SK-N-SH (cell line): ENCODE data around the gene PTK7. TPM values are rescaled to one million over a fixed set of nuclear protein-coding genes. Genes with fewer than 3 reads are reported as not detected.

Experiments used
- CTCF ChIA-PET: fragments of 300-600, 350-600 bp; formaldehyde crosslinking; extraction: SDS; loops from one replicate; lab custom pipeline; 2021; lab: Yijun Ruan, JAX
- POLR2A ChIA-PET: fragments of 350-600 bp; sonication (Branson Sonifier 250); formaldehyde crosslinking; extraction: SDS; loops from one replicate; lab custom pipeline; 2020; ENCODE audit warnings: antibody characterized with exemption, inconsistent platforms; lab: Yijun Ruan, JAX
- DNase-seq: peaks from one replicate; pipeline ENCODE4 v3.0.0; 2012
- H2AFZ ChIP-seq: fragments of 200-600 bp; sonication (generic); 2 replicates; pipeline ENCODE4 v1.8.1; 2016; ENCODE audit warnings: antibody characterized with exemption, mild to moderate bottlenecking, low read depth
- H3F3A ChIP-seq: fragments of 200-600 bp; sonication (generic); replicated peaks from 2 replicates; pipeline ENCODE3; 2016; ENCODE audit warnings: antibody characterized with exemption, mild to moderate bottlenecking; ENCODE audit not compliant: insufficient read depth
- H3K27ac ChIP-seq, 2 experiments: fragments of 200-500 bp in 1 of 2; fragments of 200-600 bp in 1 of 2; sonication (Bioruptor generic) in 1 of 2; sonication (generic), shearing (Covaris generic) in 1 of 2; 2 replicates each; pipeline versions ENCODE4 v1.5.1 to v1.6.1; 2014 to 2016; ENCODE audit warnings: low read depth in 2 of 2, inconsistent platforms in 1 of 2, low read length in 1 of 2, mild to moderate bottlenecking in 1 of 2, mixed read lengths in 1 of 2
- H3K27me3 ChIP-seq: fragments of 200-600 bp; sonication (generic), shearing (Covaris generic); 2 replicates; pipeline ENCODE4 v1.6.1; 2016; ENCODE audit warnings: mixed run types; ENCODE audit not compliant: insufficient read depth
- H3K36me3 ChIP-seq, 2 experiments: fragments of 200-500 bp in 1 of 2; fragments of 200-600 bp in 1 of 2; sonication (Bioruptor generic) in 1 of 2; sonication (generic) in 1 of 2; replicated peaks in 1 of 2; 2 replicates each; pipeline versions ENCODE3 to v1.5.1; 2014 to 2016; ENCODE audit warnings: low read length in 1 of 2, mild to moderate bottlenecking in 1 of 2; ENCODE audit not compliant: insufficient read depth in 2 of 2, control insufficient read depth in 1 of 2
- H3K4me1 ChIP-seq, 2 experiments: fragments of 200-500 bp in 1 of 2; fragments of 200-600 bp in 1 of 2; sonication (Bioruptor generic) in 1 of 2; sonication (generic), shearing (Covaris generic) in 1 of 2; 2 replicates each; pipeline versions ENCODE4 v1.5.1 to v1.6.1; 2014 to 2016; ENCODE audit warnings: low read depth in 1 of 2, low read length in 1 of 2, mixed run types in 1 of 2; ENCODE audit not compliant: insufficient read depth in 2 of 2, control insufficient read depth in 1 of 2
- H3K4me2 ChIP-seq: fragments of 200-600 bp; sonication (generic), shearing (Covaris generic); 2 replicates; pipeline ENCODE4 v1.6.1; 2017; ENCODE audit warnings: mixed run types
- H3K4me3 ChIP-seq, 2 experiments: fragments of 200-500 bp in 1 of 2; fragments of 200-600 bp in 1 of 2; sonication (Bioruptor generic) in 1 of 2; sonication (generic), shearing (Covaris generic) in 1 of 2; 2 replicates each; pipeline versions ENCODE4 v1.5.1 to v1.8.1; 2014 to 2016; ENCODE audit warnings: low read depth in 2 of 2, inconsistent platforms in 1 of 2, low read length in 1 of 2, mild to moderate bottlenecking in 1 of 2, mixed read lengths in 1 of 2, moderate library complexity in 1 of 2
- H3K79me2 ChIP-seq: fragments of 200-600 bp; sonication (generic); 2 replicates; pipeline ENCODE4 v1.8.1; 2017; ENCODE audit warnings: mild to moderate bottlenecking; ENCODE audit not compliant: insufficient read depth
- H3K9ac ChIP-seq: fragments of 200-600 bp; sonication (generic); 2 replicates; pipeline ENCODE4 v1.6.1; 2017; ENCODE audit warnings: mixed run types
- H3K9me2 ChIP-seq: fragments of 200-600 bp; sonication (generic); 2 replicates; pipeline ENCODE4 v1.6.1; 2017; ENCODE audit warnings: mixed run types
- H3K9me3 ChIP-seq: fragments of 200-600 bp; sonication (generic); 2 replicates; pipeline ENCODE4 v1.6.1; 2017; ENCODE audit warnings: mixed run types, mild to moderate bottlenecking, moderate library complexity
- H4K20me1 ChIP-seq: fragments of 200-600 bp; sonication (generic); 2 replicates; pipeline ENCODE4 v1.6.1; 2017; ENCODE audit warnings: mild to moderate bottlenecking, mixed run types; ENCODE audit not compliant: insufficient read depth
- CHD2 ChIP-seq: fragments of 150-350 bp; IDR thresholded peaks from 2 replicates; pipeline ENCODE4 v1.6.1; 2018; ENCODE audit warnings: low read length; ENCODE audit not compliant: partially characterized antibody
- CTCF ChIP-seq: fragments of 200-600 bp; sonication (generic); IDR thresholded peaks from 2 replicates; pipeline ENCODE4 v1.6.1; 2017; ENCODE audit warnings: antibody characterized with exemption, mild to moderate bottlenecking, moderate library complexity
- ELF1 ChIP-seq: IDR thresholded peaks from 2 replicates; pipeline ENCODE4 v1.4.0; 2012
- EZH2phosphoT487 ChIP-seq: fragments of 200-600 bp; sonication (generic); IDR thresholded peaks from 2 replicates; pipeline ENCODE4 v1.6.1; 2017; ENCODE audit warnings: low read depth, mixed run types, mild to moderate bottlenecking, antibody characterized with exemption, moderate library complexity, borderline replicate concordance
- FOSL2 ChIP-seq: IDR thresholded peaks from 2 replicates; pipeline ENCODE4 v1.4.0; 2012; ENCODE audit warnings: low read depth, mild to moderate bottlenecking, moderate library complexity, borderline replicate concordance
- FOXJ3 ChIP-seq: sonication (generic); formaldehyde crosslinking; IDR thresholded peaks from 2 replicates; pipeline ENCODE4 v1.5.1; 2020; ENCODE audit warnings: mild to moderate bottlenecking, missing genetic modification reagents
- FOXM1 ChIP-seq: IDR thresholded peaks from 2 replicates; pipeline ENCODE4 v1.4.0; 2012; ENCODE audit warnings: low read depth, mild to moderate bottlenecking
- GATA2 ChIP-seq: sonication (generic); formaldehyde crosslinking; IDR thresholded peaks from 2 replicates; pipeline ENCODE4 v1.5.0; 2020; ENCODE audit warnings: mild to moderate bottlenecking, missing genetic modification reagents
- MAX ChIP-seq: IDR thresholded peaks from 2 replicates; pipeline ENCODE4 v1.4.0; 2012; ENCODE audit warnings: low read depth
- MEF2A ChIP-seq: IDR thresholded peaks from 2 replicates; pipeline ENCODE4 v1.4.0; 2012; ENCODE audit warnings: low read depth, borderline replicate concordance
- MXI1 ChIP-seq: IDR thresholded peaks from 2 replicates; pipeline ENCODE4 v1.6.1; 2012; ENCODE audit warnings: mild to moderate bottlenecking, low read depth, low read length, improper control_type of control experiment
- NRF1 ChIP-seq: IDR thresholded peaks from 2 replicates; pipeline ENCODE4 v1.6.1; 2012; ENCODE audit warnings: low read depth, mild to moderate bottlenecking, low read length
- POLR2AphosphoS5 ChIP-seq: IDR thresholded peaks from 2 replicates; pipeline ENCODE4 v1.6.1; 2012; ENCODE audit warnings: low read depth, low read length
- RCOR1 ChIP-seq: fragments of 150-350 bp; IDR thresholded peaks from 2 replicates; pipeline ENCODE4 v1.6.1; 2017; ENCODE audit warnings: antibody characterized with exemption, low read length
- RXRA ChIP-seq: IDR thresholded peaks from 2 replicates; pipeline ENCODE4 v1.4.0; 2012; ENCODE audit warnings: low read depth, mild to moderate bottlenecking, borderline replicate concordance
- SIN3A ChIP-seq: IDR thresholded peaks from 2 replicates; pipeline ENCODE4 v1.6.1; 2012; ENCODE audit warnings: low read depth, mild to moderate bottlenecking, low read length, moderate library complexity, borderline replicate concordance
- TCF12 ChIP-seq: IDR thresholded peaks from 2 replicates; pipeline ENCODE4 v1.4.0; 2012
- USF1 ChIP-seq: IDR thresholded peaks from 2 replicates; pipeline ENCODE4 v1.4.0; 2012; ENCODE audit warnings: low read depth, borderline replicate concordance
- USF2 ChIP-seq: fragments of 150-350 bp; IDR thresholded peaks from 2 replicates; pipeline ENCODE4 v1.6.1; 2017; ENCODE audit warnings: antibody characterized with exemption, low read length, low read depth, borderline replicate concordance
- ZBTB33 ChIP-seq: IDR thresholded peaks from 2 replicates; pipeline ENCODE4 v1.4.0; 2012; ENCODE audit warnings: low read depth, borderline replicate concordance
- WGBS: methylation state at CpG from one replicate; pipeline ENCODE4 v1.1.6; 2017; ENCODE audit warnings: low lambda C conversion rate; 5-methylcytosine and 5-hydroxymethylcytosine counted together
- polyA plus RNA-seq, 3 experiments: library from polyadenylated mRNA; depleted of rRNA; stranded (reverse); fragments of >200 nt; gene quantifications; 2 replicates each; pipeline ENCODE4 v1.2.3, GENCODE V29; 2012

PTK7 gene
- polyA plus RNA-seq, 1 of the 3 experiments (the other 2 are of a cell fraction), result 105 TPM

GRCh38 chr6:43091020-43091419, 14.9 kb downstream of the PTK7 start:
- H3K9me3 ChIP-seq, result no peaks in the 10 kb centered on the region
- H4K20me1 ChIP-seq, result peaks cover 17% of the 10 kb centered on the region
- no peak overlapping the region; a peak in 1 of 4 replicates for H3K4me3 ChIP-seq
- no peak for DNase-seq
- 95% methylated on average over 4 of the region's 5 CpGs for WGBS
- H3K27me3 ChIP-seq, result no peaks in the 10 kb centered on the region
- H3K79me2 ChIP-seq, result peaks cover 100% of the 10 kb centered on the region
- H3K36me3 ChIP-seq, result no peaks in the 10 kb centered on the region
- POLR2A ChIA-PET, result no interaction called here
- H3K27ac ChIP-seq, result peak overlapping the region in 1 of 2 experiments; percentile 51; a peak in 3 of 4 replicates
- 0 out of 2 replicates have a peak overlapping the region, but pooled peaks have one; percentile 11 for H3K9ac ChIP-seq
- peaks cover 20% of the 10 kb centered on the region for H3F3A ChIP-seq
- CTCF ChIA-PET, result interaction anchor here (0.8 to 2.4 kb wide), 3 partner anchors 22 to 52 kb away, joined by 3 to 8 read pairs (median 5); no protein-coding TSS in a partner anchor
- peak overlapping the region; percentile 64; the same call in 1 of the 2 replicates for H3K4me2 ChIP-seq
- H3K4me1 ChIP-seq, result peaks cover 21 to 54% of the 10 kb centered on the region in 2 experiments
- H2AFZ ChIP-seq, result no peak overlapping the region
- H3K9me2 ChIP-seq, result no peaks in the 10 kb centered on the region
- TF ChIP-seq EZH2phosphoT487, result no peak
- no peak for TF ChIP-seq POLR2AphosphoS5
- no peak for TF ChIP-seq USF1
- no peak for TF ChIP-seq ELF1

- Histone ChIP-seq H3K27me3 (no peaks in the 10 kb centered on the region), H4K20me1 (peaks cover 15% of the 10 kb centered on the region), H3K4me2 (peak overlapping the region; percentile 51; the same call in 1 of the 2 replicates), H3K9ac (peak overlapping the region; percentile 11; the same call in 1 of the 2 replicates), H2AFZ (0 out of 2 replicates have a peak overlapping the region, but pooled peaks have one; percentile 21), H3K4me1 (peaks cover 26 to 59% of the 10 kb centered on the region in 2 experiments), H3F3A (peaks cover 25% of the 10 kb centered on the region), H3K9me2 (no peaks in the 10 kb centered on the region), H3K36me3 (no peaks in the 10 kb centered on the region), H3K9me3 (no peaks in the 10 kb centered on the region), H3K4me3 (no peak overlapping the region; a peak in 1 of 4 replicates), H3K27ac (peak overlapping the region in 1 of 2 experiments; percentile 51; a peak in 2 of 4 replicates), H3K79me2 (peaks cover 100% of the 10 kb centered on the region)
- no peak for DNase-seq
- WGBS, result 62% methylated on average over 10 of the region's 10 CpGs
- ChIA-PET CTCF (interaction anchor here (2.4 kb wide), 1 partner anchor 52 kb away, joined by 8 read pairs; no protein-coding TSS in a partner anchor), POLR2A (no interaction called here)
- TF ChIP-seq RCOR1 (no peak), ZBTB33 (no peak), RXRA (no peak), FOXM1 (no peak), CTCF (no peak), NRF1 (no peak), FOXJ3 (CRISPR knock-in tag) (no peak), GATA2 (no peak), EZH2phosphoT487 (no peak), MXI1 (no peak), CHD2 (no peak), USF2 (no peak), MEF2A (no peak), TCF12 (peak; percentile 24; the same call in 1 of the 2 replicates), FOSL2 (peak; percentile 53; the same call in 1 of the 2 replicates), USF1 (no peak), SIN3A (no peak), MAX (no peak), POLR2AphosphoS5 (no peak)
Measured at GRCh38 chr6:43091436-43091991, 15.4 kb downstream of the PTK7 start.
